Body of pancreas (tissue), 4 donors: ENCODE results near the gene MID2. TPM values are rescaled to one million over a fixed set of nuclear protein-coding genes. Genes with fewer than 3 reads are reported as not detected.

Source experiments
- ATAC-seq: fragments of 150-250 bp; one replicate; pipeline ENCODE4 v1.9.1; 2016
- DNase-seq, 4 donors: peaks; one replicate each; pipeline ENCODE4 v3.0.0-alpha.2; 2019
- H3K27ac ChIP-seq, 4 donors: fragments of 200-600 bp; sonication (generic); 1 replicate in 3 of 4; 2 replicates in 1 of 4; pipeline versions ENCODE4 v1.5.1 to v1.6.1; 2016 to 2019; ENCODE audit warnings: mild to moderate bottlenecking in 1 of 4, mixed read lengths in 1 of 4, moderate library complexity in 1 of 4
- H3K27me3 ChIP-seq, 2 donors: fragments of 200-600 bp; sonication (generic); one replicate each; pipeline ENCODE4 v1.6.0; 2016; ENCODE audit warnings: mild to moderate bottlenecking in 1 of 2
- H3K36me3 ChIP-seq, 2 donors: fragments of 200-600 bp; sonication (generic); replicated peaks in 1 of 2; 2 replicates each; pipeline ENCODE4 v1.5.1; 2016; ENCODE audit warnings: low read depth in 2 of 2; ENCODE audit not compliant: insufficient read depth in 1 of 2
- H3K4me1 ChIP-seq: fragments of 200-600 bp; sonication (generic); one replicate; pipeline ENCODE4 v1.6.0; 2016
- H3K4me3 ChIP-seq, 2 donors: fragments of 200-600 bp; sonication (generic); 1 replicate in 1 of 2; 2 replicates in 1 of 2; pipeline ENCODE4 v1.5.1; 2016 to 2019
- H3K9me3 ChIP-seq, 3 donors: fragments of 200-600 bp; sonication (generic); 1 replicate in 2 of 3; 2 replicates in 1 of 3; pipeline ENCODE4 v1.5.1; 2016
- CTCF ChIP-seq, 7 experiments: fragments of 450-650 bp in 4 of 7; fragments of 200-600 bp in 3 of 7; sonication (generic) in 3 of 7; IDR thresholded peaks; one replicate each; pipeline ENCODE4 v1.5.1; 2016 to 2019; ENCODE audit warnings: antibody characterized with exemption in 7 of 7
- POLR2A ChIP-seq, 3 donors: fragments of 450-650 bp; IDR thresholded peaks; one replicate each; pipeline ENCODE4 v1.6.1; 2016; ENCODE audit warnings: antibody characterized with exemption in 3 of 3, mild to moderate bottlenecking in 2 of 3
- WGBS, 2 donors: methylation state at CpG; one replicate each; pipeline ENCODE4 v1.1.5; 2017; 5-methylcytosine and 5-hydroxymethylcytosine counted together
- intact Hi-C: fragments of 100-400 bp; cut with DNase I; formaldehyde crosslinking; loops from one replicate; pipeline ENCODE4 v1.15.1; 2023
- total RNA-seq, 2 donors: library from RNA; depleted of rRNA; stranded (reverse); fragments of >200 nt; gene quantifications; one replicate each; pipeline ENCODE4 v1.1.0, GENCODE V29; 2016

Gene MID2
- total RNA-seq, 2 donors from 2014 or later: 5.6 to 8.8 TPM

GRCh38 chrX:107894038-107894437 lies 68.4 kb downstream of the MID2 start:
- no peak overlapping the region for H3K4me3 ChIP-seq
- H3K9me3 ChIP-seq: no peaks in the 10 kb centered on the region
- H3K27ac ChIP-seq: no peak overlapping the region
- TF ChIP-seq POLR2A (IDR thresholded peaks at IDR 0.05) (no peak), CTCF (IDR thresholded peaks at IDR 0.05) (peak in 6 of 7 experiments; percentile 15 to 58 (median 44))
- ATAC-seq: no peak
- WGBS, 2 donors: 24 to 28% methylated on average over 4 of the region's 4 CpGs
- no peaks in the 10 kb centered on the region for H3K4me1 ChIP-seq
- no peaks in the 10 kb centered on the region for H3K27me3 ChIP-seq
- no peaks in the 10 kb centered on the region for H3K36me3 ChIP-seq
- intact Hi-C loops: loop anchor here (10.0 kb wide), 1 partner anchor 229 kb away; no protein-coding TSS in a partner anchor
- DNase-seq: peak in 1 of 4 donors; percentile 30

DNA sequence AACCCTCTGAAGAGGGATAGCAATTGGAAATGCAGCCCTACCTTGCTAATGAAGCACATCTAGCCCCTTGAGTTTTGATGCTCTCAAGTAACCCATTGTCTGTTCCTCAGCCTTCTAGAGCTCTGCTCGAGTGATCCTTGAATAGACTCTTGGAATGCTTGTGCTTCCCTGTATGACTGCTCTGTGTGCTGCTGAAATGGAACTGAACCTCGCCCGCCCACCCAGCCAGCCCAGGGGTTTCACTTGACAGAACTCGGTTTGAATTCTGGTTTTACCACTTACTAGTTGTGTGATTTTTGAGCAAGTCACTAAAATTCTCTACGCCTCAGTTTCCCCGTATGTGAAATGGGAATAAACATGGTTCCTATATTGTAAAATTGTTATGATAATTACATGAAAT lies 77.1 kb downstream of the MID2 start:
- no peak for ATAC-seq
- Histone ChIP-seq H3K36me3 (no peaks in the 10 kb centered on the region), H3K9me3 (no peaks in the 10 kb centered on the region), H3K4me1 (no peaks in the 10 kb centered on the region), H3K27ac (no peak overlapping the region), H3K27me3 (no peaks in the 10 kb centered on the region), H3K4me3 (no peak overlapping the region)
- TF ChIP-seq POLR2A (IDR thresholded peaks at IDR 0.05) (no peak), CTCF (IDR thresholded peaks at IDR 0.05) (no peak)
- 76 to 92% methylated on average over 3 to 6 of the region's 6 CpGs for WGBS, 2 donors
- intact Hi-C loops: no loop called here
- DNase-seq: no peak

- Histone ChIP-seq H3K36me3 (no peaks in the 10 kb centered on the region), H3K27me3 (no peaks in the 10 kb centered on the region), H3K4me3 (no peak overlapping the region), H3K4me1 (no peaks in the 10 kb centered on the region), H3K9me3 (no peaks in the 10 kb centered on the region), H3K27ac (no peak overlapping the region)
- no peak for TF ChIP-seq POLR2A (IDR thresholded peaks at IDR 0.05)
- TF ChIP-seq CTCF (IDR thresholded peaks at IDR 0.05): no peak
- intact Hi-C loops: no loop called here
- WGBS, 2 donors: 83 to 95% methylated on average over 3 of the region's 3 CpGs
- ATAC-seq (no peak), DNase-seq (no peak)
Measured at GRCh38 chrX:107905366-107905765, 79.7 kb downstream of the MID2 start.

DNA sequence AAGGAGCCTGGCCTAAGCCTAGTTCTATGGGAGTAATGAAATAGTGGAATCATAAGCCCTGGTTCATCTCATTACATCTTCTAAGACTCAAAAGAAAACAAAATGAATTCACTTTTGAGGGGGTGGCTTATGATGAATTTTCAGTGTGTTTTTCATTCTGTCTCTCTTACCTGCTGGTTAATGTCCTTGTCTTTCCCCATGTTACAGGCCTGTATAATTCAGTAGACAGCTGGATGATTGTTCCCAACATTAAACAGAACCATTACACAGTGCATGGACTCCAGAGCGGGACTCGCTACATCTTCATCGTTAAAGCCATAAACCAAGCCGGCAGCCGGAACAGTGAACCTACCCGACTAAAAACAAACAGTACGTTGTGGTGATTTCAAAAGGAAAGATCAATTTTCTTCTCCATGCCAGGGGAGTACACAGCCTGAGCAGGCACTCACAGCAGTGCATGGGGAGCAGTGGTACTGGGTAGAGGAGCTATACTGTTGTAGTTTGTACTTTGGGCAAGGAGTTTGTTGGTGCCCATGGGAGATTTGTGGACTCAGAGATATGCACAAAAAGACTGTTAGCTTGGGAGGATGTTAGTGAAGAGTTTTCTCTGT lies 98.6 kb downstream of the MID2 start:
- Histone ChIP-seq H3K27me3 (no peaks in the 10 kb centered on the region), H3K36me3 (no peaks in the 10 kb centered on the region), H3K27ac (no peak overlapping the region), H3K9me3 (no peaks in the 10 kb centered on the region), H3K4me3 (no peak overlapping the region), H3K4me1 (no peaks in the 10 kb centered on the region)
- no peak for DNase-seq
- TF ChIP-seq CTCF (IDR thresholded peaks at IDR 0.05) (no peak), POLR2A (IDR thresholded peaks at IDR 0.05) (no peak)
- intact Hi-C loops: no loop called here
- WGBS, 2 donors: 54% methylated on average over 4 of the region's 7 CpGs; no CpG with 5 or more reads in 1 of the 2 donors
- ATAC-seq: no peak

DNA sequence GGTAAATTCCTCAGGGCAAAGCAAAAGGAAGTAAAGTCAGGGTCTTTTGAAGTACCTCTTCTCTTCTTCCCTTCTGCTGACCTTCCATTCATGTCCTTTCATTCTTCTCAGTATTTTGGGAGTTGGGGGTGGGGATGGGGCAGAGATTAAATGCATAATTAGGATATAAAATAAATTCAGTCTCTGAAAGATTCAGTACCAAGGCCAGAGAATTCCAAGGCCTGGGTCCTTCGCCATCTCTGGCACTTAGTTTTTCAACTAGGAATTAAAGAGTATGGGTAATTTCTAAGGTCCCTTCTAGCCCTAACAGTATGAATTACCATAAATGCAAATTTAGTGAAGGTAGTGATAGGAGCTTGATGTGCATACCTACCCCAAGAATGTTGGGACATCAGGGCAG lies 108.6 kb downstream of the MID2 start:
- intact Hi-C loops: no loop called here
- Histone ChIP-seq H3K4me3 (no peak overlapping the region), H3K9me3 (no peaks in the 10 kb centered on the region), H3K27ac (no peak overlapping the region), H3K27me3 (no peaks in the 10 kb centered on the region), H3K4me1 (peaks cover 4% of the 10 kb centered on the region), H3K36me3 (no peaks in the 10 kb centered on the region)
- 64 to 100% methylated on average over 1 of the region's 1 CpG for WGBS, 2 donors
- no peak for TF ChIP-seq CTCF (IDR thresholded peaks at IDR 0.05)
- TF ChIP-seq POLR2A (IDR thresholded peaks at IDR 0.05): no peak
- DNase-seq: no peak
- ATAC-seq: no peak
